Activated T-cell treated with anti-CD3 and anti-CD28 coated beads for 48 hours (primary cell): ENCODE data around the gene VAV2.
"Not testable (repeated sequence)": the region's sequence is repeated elsewhere in the genome, so short reads cannot be mapped to it uniquely, and the experiment has no call there.

Experiments used
- DNase-seq: peaks from one replicate; pipeline ENCODE4 v3.0.0-alpha.2; 2020; ENCODE audit warnings: low read depth

The VAV2 gene

GRCh38 chr9:133935328-133936005 is 56.7 kb downstream of the VAV2 start:
- DNase-seq: no peak

- DNase-seq: no peak
Measured at GRCh38 chr9:133934482-133935232, 57.5 kb downstream of the VAV2 start.

GRCh38 chr9:133933426-133934026 is 58.6 kb downstream of the VAV2 start:
- DNase-seq: no peak

GRCh38 chr9:133932633-133933032 is 59.5 kb downstream of the VAV2 start:
- no peak for DNase-seq

GRCh38 chr9:133932181-133932580 is 59.9 kb downstream of the VAV2 start:
- no peak for DNase-seq

- no peak for DNase-seq
Measured at GRCh38 chr9:133930682-133931485, 61.2 kb downstream of the VAV2 start.

GRCh38 chr9:133930046-133930681 is 62.0 kb downstream of the VAV2 start:
- DNase-seq: no peak

- DNase-seq: no peak
Measured at GRCh38 chr9:133929599-133929998, 62.5 kb downstream of the VAV2 start.

GRCh38 chr9:133928248-133928764 is 63.8 kb downstream of the VAV2 start:
- no peak for DNase-seq

- DNase-seq: no peak
Measured at GRCh38 chr9:133927041-133927440, 65.1 kb downstream of the VAV2 start.

GRCh38 chr9:133926165-133926856 is 65.8 kb downstream of the VAV2 start:
- no peak for DNase-seq

- DNase-seq: no peak
Measured at GRCh38 chr9:133924453-133924852, 67.7 kb downstream of the VAV2 start.

- not testable (repeated sequence) for DNase-seq
Measured at GRCh38 chr9:133923608-133924007, 68.5 kb downstream of the VAV2 start.

GRCh38 chr9:133921866-133922265 is 70.3 kb downstream of the VAV2 start:
- DNase-seq: no peak

- DNase-seq: no peak
Measured at GRCh38 chr9:133920471-133920870, 71.7 kb downstream of the VAV2 start.

GRCh38 chr9:133919253-133920115 is 72.6 kb downstream of the VAV2 start:
- DNase-seq: no peak

- no peak for DNase-seq
Measured at GRCh38 chr9:133918111-133918813, 73.9 kb downstream of the VAV2 start.

- DNase-seq: no peak
Measured at GRCh38 chr9:133917375-133917774, 74.7 kb downstream of the VAV2 start.

- no peak for DNase-seq
Measured at GRCh38 chr9:133916159-133916541, 76.0 kb downstream of the VAV2 start.
